ENCODE results near the gene RAPGEFL1. TPM values are rescaled to one million over a fixed set of nuclear protein-coding genes. Genes with fewer than 3 reads are reported as not detected.
A peak's percentile ranks its signal among the peaks of the same experiment; 100 is the strongest.
"Not testable (repeated sequence)": the region's sequence is repeated elsewhere in the genome, so short reads cannot be mapped to it uniquely, and the experiment has no call there.

Gene RAPGEFL1
- total and polyA plus RNA-seq, 2 experiments from 2014 or later: 10.6 to 12.2 TPM

GRCh38 chr17:40197550-40197949 lies 20.3 kb downstream of the RAPGEFL1 start:
- Histone ChIP-seq H3K27ac (no peak overlapping the region), H3K36me3 (no peaks in the 10 kb centered on the region), H3K4me1 (ENCODE audit: low read depth) (no peaks in the 10 kb centered on the region), H3K4me3 (no peak overlapping the region), H3K9me3 (ENCODE audit: low read depth) (no peaks in the 10 kb centered on the region), H3K27me3 (no peaks in the 10 kb centered on the region)
- TF ChIP-seq, protein P1, sequence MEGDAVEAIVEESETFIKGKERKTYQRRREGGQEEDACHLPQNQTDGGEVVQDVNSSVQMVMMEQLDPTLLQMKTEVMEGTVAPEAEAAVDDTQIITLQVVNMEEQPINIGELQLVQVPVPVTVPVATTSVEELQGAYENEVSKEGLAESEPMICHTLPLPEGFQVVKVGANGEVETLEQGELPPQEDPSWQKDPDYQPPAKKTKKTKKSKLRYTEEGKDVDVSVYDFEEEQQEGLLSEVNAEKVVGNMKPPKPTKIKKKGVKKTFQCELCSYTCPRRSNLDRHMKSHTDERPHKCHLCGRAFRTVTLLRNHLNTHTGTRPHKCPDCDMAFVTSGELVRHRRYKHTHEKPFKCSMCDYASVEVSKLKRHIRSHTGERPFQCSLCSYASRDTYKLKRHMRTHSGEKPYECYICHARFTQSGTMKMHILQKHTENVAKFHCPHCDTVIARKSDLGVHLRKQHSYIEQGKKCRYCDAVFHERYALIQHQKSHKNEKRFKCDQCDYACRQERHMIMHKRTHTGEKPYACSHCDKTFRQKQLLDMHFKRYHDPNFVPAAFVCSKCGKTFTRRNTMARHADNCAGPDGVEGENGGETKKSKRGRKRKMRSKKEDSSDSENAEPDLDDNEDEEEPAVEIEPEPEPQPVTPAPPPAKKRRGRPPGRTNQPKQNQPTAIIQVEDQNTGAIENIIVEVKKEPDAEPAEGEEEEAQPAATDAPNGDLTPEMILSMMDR (IDR thresholded peaks at IDR 0.05; ENCODE audit: low read depth, low read length): no peak
- no peak for DNase-seq (ENCODE audit: low read depth in 1 of 2, low spot score in 1 of 2)

DNA sequence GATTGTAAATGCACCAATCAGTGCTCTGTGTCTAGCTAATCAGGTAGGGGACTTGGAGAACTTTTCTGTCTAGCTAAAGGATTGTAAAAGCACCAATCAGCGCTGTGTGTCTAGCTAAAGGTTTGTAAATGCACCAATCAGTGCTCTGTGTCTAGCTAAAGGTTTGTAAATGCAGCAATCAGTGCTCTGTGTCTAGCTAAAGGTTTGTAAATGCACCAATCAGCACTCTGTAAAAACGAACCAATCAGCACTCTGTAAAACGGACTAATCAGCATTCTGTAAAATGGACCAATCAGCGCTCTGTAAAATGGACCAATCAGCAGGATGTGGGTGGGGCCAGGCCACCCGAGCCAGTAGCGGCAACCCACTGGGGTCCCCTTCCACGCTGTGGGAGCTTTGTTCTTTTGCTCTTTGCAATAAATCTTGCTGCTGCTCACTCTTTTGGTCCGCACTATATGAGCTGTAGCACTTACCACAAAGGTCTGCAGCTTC lies 20.7 kb downstream of the RAPGEFL1 start:
- not testable (repeated sequence) for DNase-seq (ENCODE audit: low read depth in 1 of 2, low spot score in 1 of 2); H3K27ac ChIP-seq

DNA sequence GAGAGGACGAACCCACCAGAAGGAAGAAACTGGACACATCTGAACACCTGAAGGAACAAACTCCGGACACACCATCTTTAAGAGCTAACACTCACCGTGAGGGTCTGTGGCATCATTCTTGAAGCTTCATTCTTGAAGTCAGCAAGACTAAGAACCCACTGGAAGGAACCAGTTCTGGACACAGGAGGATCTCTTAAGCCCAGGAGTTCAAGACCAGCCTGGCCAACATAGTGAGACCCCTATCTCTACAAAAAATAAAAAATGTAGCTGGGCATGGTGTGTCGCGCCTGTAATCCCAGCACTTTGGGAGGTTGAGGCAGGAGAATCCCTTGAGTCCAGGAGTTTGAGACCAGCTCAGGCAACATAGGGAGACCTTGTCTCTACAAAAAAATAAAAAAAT lies 21.3 kb downstream of the RAPGEFL1 start:
- no peaks in the 10 kb centered on the region for H3K9me3 ChIP-seq (ENCODE audit: low read depth)
- H3K27ac ChIP-seq: no peak overlapping the region
- H3K27me3 ChIP-seq: no peaks in the 10 kb centered on the region
- DNase-seq (ENCODE audit: low read depth in 1 of 2, low spot score in 1 of 2): no peak
- no peaks in the 10 kb centered on the region for H3K4me1 ChIP-seq (ENCODE audit: low read depth)
- H3K36me3 ChIP-seq: no peaks in the 10 kb centered on the region
- no peak overlapping the region for H3K4me3 ChIP-seq
- TF ChIP-seq, protein P1 (IDR thresholded peaks at IDR 0.05; ENCODE audit: low read depth, low read length): no peak

More for the DNA sequence above, 20.7 kb downstream of the RAPGEFL1 start:
- not testable (repeated sequence) for H3K4me3 ChIP-seq; H3K36me3 ChIP-seq; H3K9me3 ChIP-seq (ENCODE audit: low read depth); H3K27me3 ChIP-seq; H3K4me1 ChIP-seq (ENCODE audit: low read depth)

GRCh38 chr17:40203131-40203530 lies 25.9 kb downstream of the RAPGEFL1 start:
- Histone ChIP-seq H3K27ac (no peak overlapping the region), H3K9me3 (ENCODE audit: low read depth) (no peaks in the 10 kb centered on the region), H3K4me3 (no peak overlapping the region), H3K36me3 (no peaks in the 10 kb centered on the region), H3K4me1 (ENCODE audit: low read depth) (no peaks in the 10 kb centered on the region), H3K27me3 (no peaks in the 10 kb centered on the region)
- DNase-seq (ENCODE audit: low read depth in 1 of 2, low spot score in 1 of 2): peak in 1 of 2 donors; percentile 32
- TF ChIP-seq, protein P1 (IDR thresholded peaks at IDR 0.05; ENCODE audit: low read depth, low read length): no peak

- H3K27me3 ChIP-seq; H3K27ac ChIP-seq; H3K4me1 ChIP-seq (ENCODE audit: low read depth); DNase-seq (ENCODE audit: low read depth in 1 of 2, low spot score in 1 of 2); H3K9me3 ChIP-seq (ENCODE audit: low read depth); H3K4me3 ChIP-seq; H3K36me3 ChIP-seq: not testable (repeated sequence)
Measured at GRCh38 chr17:40206193-40206592, 28.9 kb downstream of the RAPGEFL1 start.

- peaks cover 7% of the 10 kb centered on the region for H3K4me1 ChIP-seq (ENCODE audit: low read depth)
Measured at GRCh38 chr17:40209404-40210093, 32.3 kb downstream of the RAPGEFL1 start.

GRCh38 chr17:40213914-40214313 lies 36.6 kb downstream of the RAPGEFL1 start:
- H3K27ac ChIP-seq; H3K27me3 ChIP-seq; H3K9me3 ChIP-seq (ENCODE audit: low read depth); H3K4me3 ChIP-seq; H3K4me1 ChIP-seq (ENCODE audit: low read depth); DNase-seq (ENCODE audit: low read depth in 1 of 2, low spot score in 1 of 2); H3K36me3 ChIP-seq: not testable (repeated sequence)

More at GRCh38 chr17:40209404-40210093, 32.3 kb downstream of the RAPGEFL1 start:
- no peaks in the 10 kb centered on the region for H3K36me3 ChIP-seq
- no peaks in the 10 kb centered on the region for H3K27me3 ChIP-seq
- peak overlapping the region; percentile 71 for H3K27ac ChIP-seq
- no peaks in the 10 kb centered on the region for H3K9me3 ChIP-seq (ENCODE audit: low read depth)
- H3K4me3 ChIP-seq: no peak overlapping the region
- TF ChIP-seq, protein P1 (IDR thresholded peaks at IDR 0.05; ENCODE audit: low read depth, low read length): no peak
- peak in 1 of 2 donors; percentile 31 for DNase-seq (ENCODE audit: low read depth in 1 of 2, low spot score in 1 of 2)

Data from cardiac muscle cell (in vitro differentiated cells and primary cell).